ENCODE data around the gene SORL1-AS1.

Gene SORL1-AS1

GRCh38 chr11:121422675-121423074 is 30.1 kb downstream of the SORL1-AS1 start:
- no peaks in the 10 kb centered on the region for H3K36me3 ChIP-seq (ENCODE audit: control insufficient read depth, insufficient read depth, low read length)
- no peak overlapping the region for H3K27ac ChIP-seq (ENCODE audit: low read depth, low read length)
- H3K4me3 ChIP-seq (ENCODE audit: low read depth, low read length) = no peak overlapping the region
- H3K9me3 ChIP-seq (ENCODE audit: control insufficient read depth, insufficient read depth, low read depth, low read length) = no peaks in the 10 kb centered on the region
- H3K9ac ChIP-seq (ENCODE audit: low read length) = no peak overlapping the region
- H3K4me1 ChIP-seq (ENCODE audit: control insufficient read depth, insufficient read depth, low read length) = peaks cover 13% of the 10 kb centered on the region; the same call in 1 of the 2 replicates
- peaks cover 3% of the 10 kb centered on the region; the same call in 1 of the 2 replicates for H3K27me3 ChIP-seq (ENCODE audit: control insufficient read depth, insufficient read depth, low read length)

- no peak overlapping the region for H3K9ac ChIP-seq (ENCODE audit: low read length)
- H3K27me3 ChIP-seq (ENCODE audit: control insufficient read depth, insufficient read depth, low read length) = no peaks in the 10 kb centered on the region; the same call in 1 of the 2 replicates
- H3K27ac ChIP-seq (ENCODE audit: low read depth, low read length) = no peak overlapping the region
- peaks cover 6% of the 10 kb centered on the region; the same call in 1 of the 2 replicates for H3K4me1 ChIP-seq (ENCODE audit: control insufficient read depth, insufficient read depth, low read length)
- no peaks in the 10 kb centered on the region for H3K36me3 ChIP-seq (ENCODE audit: control insufficient read depth, insufficient read depth, low read length)
- no peak overlapping the region for H3K4me3 ChIP-seq (ENCODE audit: low read depth, low read length)
- no peaks in the 10 kb centered on the region for H3K9me3 ChIP-seq (ENCODE audit: control insufficient read depth, insufficient read depth, low read depth, low read length)
Measured at GRCh38 chr11:121421149-121421901, 31.4 kb downstream of the SORL1-AS1 start.

GRCh38 chr11:121420398-121420797 is 32.4 kb downstream of the SORL1-AS1 start:
- Histone ChIP-seq H3K4me3 (ENCODE audit: low read depth, low read length) (no peak overlapping the region), H3K4me1 (ENCODE audit: control insufficient read depth, insufficient read depth, low read length) (no peaks in the 10 kb centered on the region; the same call in 1 of the 2 replicates), H3K27ac (ENCODE audit: low read depth, low read length) (no peak overlapping the region), H3K9ac (ENCODE audit: low read length) (no peak overlapping the region), H3K27me3 (ENCODE audit: control insufficient read depth, insufficient read depth, low read length) (no peaks in the 10 kb centered on the region), H3K36me3 (ENCODE audit: control insufficient read depth, insufficient read depth, low read length) (no peaks in the 10 kb centered on the region), H3K9me3 (ENCODE audit: control insufficient read depth, insufficient read depth, low read depth, low read length) (no peaks in the 10 kb centered on the region)

GRCh38 chr11:121419836-121420235 is 32.9 kb downstream of the SORL1-AS1 start:
- Histone ChIP-seq H3K9me3 (ENCODE audit: control insufficient read depth, insufficient read depth, low read depth, low read length) (no peaks in the 10 kb centered on the region), H3K27me3 (ENCODE audit: control insufficient read depth, insufficient read depth, low read length) (no peaks in the 10 kb centered on the region), H3K4me3 (ENCODE audit: low read depth, low read length) (no peak overlapping the region), H3K9ac (ENCODE audit: low read length) (no peak overlapping the region), H3K27ac (ENCODE audit: low read depth, low read length) (no peak overlapping the region), H3K36me3 (ENCODE audit: control insufficient read depth, insufficient read depth, low read length) (no peaks in the 10 kb centered on the region), H3K4me1 (ENCODE audit: control insufficient read depth, insufficient read depth, low read length) (no peaks in the 10 kb centered on the region; the same call in 1 of the 2 replicates)

GRCh38 chr11:121418625-121419114 is 34.1 kb downstream of the SORL1-AS1 start:
- Histone ChIP-seq H3K27me3 (ENCODE audit: control insufficient read depth, insufficient read depth, low read length) (no peaks in the 10 kb centered on the region), H3K36me3 (ENCODE audit: control insufficient read depth, insufficient read depth, low read length) (no peaks in the 10 kb centered on the region), H3K9me3 (ENCODE audit: control insufficient read depth, insufficient read depth, low read depth, low read length) (no peaks in the 10 kb centered on the region), H3K27ac (ENCODE audit: low read depth, low read length) (no peak overlapping the region), H3K4me1 (ENCODE audit: control insufficient read depth, insufficient read depth, low read length) (no peaks in the 10 kb centered on the region; the same call in 1 of the 2 replicates), H3K9ac (ENCODE audit: low read length) (no peak overlapping the region), H3K4me3 (ENCODE audit: low read depth, low read length) (no peak overlapping the region)

- Histone ChIP-seq H3K36me3 (ENCODE audit: control insufficient read depth, insufficient read depth, low read length) (no peaks in the 10 kb centered on the region), H3K4me3 (ENCODE audit: low read depth, low read length) (no peak overlapping the region), H3K27me3 (ENCODE audit: control insufficient read depth, insufficient read depth, low read length) (no peaks in the 10 kb centered on the region), H3K4me1 (ENCODE audit: control insufficient read depth, insufficient read depth, low read length) (no peaks in the 10 kb centered on the region; the same call in 1 of the 2 replicates), H3K9ac (ENCODE audit: low read length) (no peak overlapping the region), H3K27ac (ENCODE audit: low read depth, low read length) (no peak overlapping the region), H3K9me3 (ENCODE audit: control insufficient read depth, insufficient read depth, low read depth, low read length) (no peaks in the 10 kb centered on the region)
Measured at GRCh38 chr11:121417607-121418006, 35.2 kb downstream of the SORL1-AS1 start.

- no peak overlapping the region for H3K27ac ChIP-seq (ENCODE audit: low read depth, low read length)
- H3K36me3 ChIP-seq (ENCODE audit: control insufficient read depth, insufficient read depth, low read length) = no peaks in the 10 kb centered on the region
- no peaks in the 10 kb centered on the region for H3K27me3 ChIP-seq (ENCODE audit: control insufficient read depth, insufficient read depth, low read length)
- H3K4me1 ChIP-seq (ENCODE audit: control insufficient read depth, insufficient read depth, low read length) = no peaks in the 10 kb centered on the region; the same call in 1 of the 2 replicates
- H3K9ac ChIP-seq (ENCODE audit: low read length) = no peak overlapping the region
- no peak overlapping the region for H3K4me3 ChIP-seq (ENCODE audit: low read depth, low read length)
- no peaks in the 10 kb centered on the region for H3K9me3 ChIP-seq (ENCODE audit: control insufficient read depth, insufficient read depth, low read depth, low read length)
Measured at GRCh38 chr11:121417055-121417551, 35.7 kb downstream of the SORL1-AS1 start.

- no peaks in the 10 kb centered on the region; the same call in 1 of the 2 replicates for H3K4me1 ChIP-seq (ENCODE audit: control insufficient read depth, insufficient read depth, low read length)
- H3K9me3 ChIP-seq (ENCODE audit: control insufficient read depth, insufficient read depth, low read depth, low read length) = no peaks in the 10 kb centered on the region
- no peak overlapping the region for H3K4me3 ChIP-seq (ENCODE audit: low read depth, low read length)
- no peak overlapping the region for H3K9ac ChIP-seq (ENCODE audit: low read length)
- H3K27me3 ChIP-seq (ENCODE audit: control insufficient read depth, insufficient read depth, low read length) = no peaks in the 10 kb centered on the region
- H3K27ac ChIP-seq (ENCODE audit: low read depth, low read length) = no peak overlapping the region
- no peaks in the 10 kb centered on the region for H3K36me3 ChIP-seq (ENCODE audit: control insufficient read depth, insufficient read depth, low read length)
Measured at GRCh38 chr11:121415856-121416255, 36.9 kb downstream of the SORL1-AS1 start.

GRCh38 chr11:121414141-121414913 is 38.4 kb downstream of the SORL1-AS1 start:
- H3K9ac ChIP-seq (ENCODE audit: low read length) = no peak overlapping the region
- no peaks in the 10 kb centered on the region; the same call in 1 of the 2 replicates for H3K4me1 ChIP-seq (ENCODE audit: control insufficient read depth, insufficient read depth, low read length)
- no peaks in the 10 kb centered on the region for H3K9me3 ChIP-seq (ENCODE audit: control insufficient read depth, insufficient read depth, low read depth, low read length)
- no peak overlapping the region for H3K4me3 ChIP-seq (ENCODE audit: low read depth, low read length)
- H3K27me3 ChIP-seq (ENCODE audit: control insufficient read depth, insufficient read depth, low read length) = no peaks in the 10 kb centered on the region
- H3K36me3 ChIP-seq (ENCODE audit: control insufficient read depth, insufficient read depth, low read length) = no peaks in the 10 kb centered on the region
- H3K27ac ChIP-seq (ENCODE audit: low read depth, low read length) = no peak overlapping the region

- Histone ChIP-seq H3K4me1 (ENCODE audit: control insufficient read depth, insufficient read depth, low read length) (no peaks in the 10 kb centered on the region; the same call in 1 of the 2 replicates), H3K36me3 (ENCODE audit: control insufficient read depth, insufficient read depth, low read length) (no peaks in the 10 kb centered on the region), H3K27me3 (ENCODE audit: control insufficient read depth, insufficient read depth, low read length) (no peaks in the 10 kb centered on the region), H3K9ac (ENCODE audit: low read length) (no peak overlapping the region), H3K4me3 (ENCODE audit: low read depth, low read length) (no peak overlapping the region), H3K27ac (ENCODE audit: low read depth, low read length) (no peak overlapping the region), H3K9me3 (ENCODE audit: control insufficient read depth, insufficient read depth, low read depth, low read length) (no peaks in the 10 kb centered on the region)
Measured at GRCh38 chr11:121412711-121413415, 39.9 kb downstream of the SORL1-AS1 start.

Measured in HUES6 (cell line).